CD4-positive, alpha-beta memory T cell (primary cell): ENCODE results near the gene CLCNKA. TPM values are rescaled to one million over a fixed set of nuclear protein-coding genes. Genes with fewer than 3 reads are reported as not detected.
"Not testable (repeated sequence)": the region's sequence is repeated elsewhere in the genome, so short reads cannot be mapped to it uniquely, and the experiment has no call there.

ENCODE experiments used
- CTCF ChIA-PET: fragments of 350-600 bp; sonication (Branson Sonifier 250); formaldehyde crosslinking; loops from one replicate; lab custom pipeline; 2021; ENCODE audit warnings: inconsistent platforms; ENCODE audit not compliant: partially characterized antibody; lab: Charles Lee
- POLR2A ChIA-PET: fragments of 350-600 bp; sonication (Branson Sonifier 250); formaldehyde crosslinking; loops from one replicate; lab custom pipeline; 2021; ENCODE audit not compliant: partially characterized antibody; lab: Charles Lee
- DNase-seq, 5 donors: peaks; one replicate each; pipeline versions ENCODE4 v3.0.0 to v3.0.0-alpha.2; 2020 to 2022; ENCODE audit warnings: mixed read lengths in 1 of 5
- H3K27ac ChIP-seq: one replicate; pipeline ENCODE4 v1.7.0; 2013; ENCODE audit warnings: low read depth, low read length
- H3K27me3 ChIP-seq: 2 replicates; pipeline ENCODE4 v1.7.0; 2013; ENCODE audit warnings: mild to moderate bottlenecking, low read length, moderate library complexity; ENCODE audit not compliant: insufficient read depth
- H3K36me3 ChIP-seq: 2 replicates; pipeline ENCODE4 v1.7.0; 2013; ENCODE audit warnings: mild to moderate bottlenecking, low read length, moderate library complexity; ENCODE audit not compliant: insufficient read depth
- H3K4me1 ChIP-seq: 2 replicates; pipeline ENCODE4 v1.7.0; 2013; ENCODE audit warnings: mild to moderate bottlenecking, low read length, moderate library complexity; ENCODE audit not compliant: insufficient read depth
- H3K4me3 ChIP-seq, 2 donors: one replicate each; pipeline ENCODE4 v1.7.0; 2013; ENCODE audit warnings: low read length in 2 of 2, mild to moderate bottlenecking in 1 of 2
- H3K9me3 ChIP-seq, 2 donors: one replicate each; pipeline ENCODE4 v1.7.0; 2013; ENCODE audit warnings: low read length in 2 of 2, control low read depth in 1 of 2; ENCODE audit not compliant: control insufficient read depth in 1 of 2
- H3K27ac Mint-ChIP-seq, 7 donors: one replicate each; pipeline ENCODE4 v1.8.0; 2020 to 2021; ENCODE audit warnings: mixed read lengths in 7 of 7, mild to moderate bottlenecking in 6 of 7, inconsistent platforms in 3 of 7, moderate library complexity in 3 of 7
- H3K27me3 Mint-ChIP-seq, 2 donors: one replicate each; pipeline ENCODE4 v1.8.0; 2020 to 2021; ENCODE audit warnings: mixed read lengths in 2 of 2
- H3K36me3 Mint-ChIP-seq, 2 donors: one replicate each; pipeline ENCODE4 v1.8.0; 2020 to 2021; ENCODE audit warnings: mixed read lengths in 2 of 2, inconsistent platforms in 1 of 2, mild to moderate bottlenecking in 1 of 2
- H3K4me1 Mint-ChIP-seq, 4 donors: one replicate each; pipeline ENCODE4 v1.8.0; 2020 to 2021; ENCODE audit warnings: mixed read lengths in 4 of 4, mild to moderate bottlenecking in 1 of 4
- H3K4me3 Mint-ChIP-seq, 8 donors: one replicate each; pipeline ENCODE4 v1.8.0; 2020 to 2021; ENCODE audit warnings: mixed read lengths in 8 of 8, mild to moderate bottlenecking in 7 of 8, moderate library complexity in 6 of 8, inconsistent platforms in 3 of 8
- H3K9me3 Mint-ChIP-seq, 8 donors: one replicate each; pipeline ENCODE4 v1.8.0; 2020 to 2021; ENCODE audit warnings: mixed read lengths in 8 of 8, mild to moderate bottlenecking in 5 of 8, inconsistent platforms in 3 of 8, moderate library complexity in 1 of 8
- intact Hi-C: fragments of 100-400 bp; cut with micrococcal nuclease; formaldehyde crosslinking; loops from one replicate; pipeline ENCODE4 v1.15.1; 2023
- polyA plus RNA-seq, 2 donors: library from polyadenylated mRNA; unstranded; fragments of 300-500 nt; fragmentation: Illumina TruSeq; gene quantifications; one replicate each; pipeline ENCODE4 v1.2.3, GENCODE V29; 2021
- total RNA-seq, 2 experiments: library from RNA; stranded (reverse); gene quantifications; one replicate each; pipeline ENCODE4 v1.2.3, GENCODE V29; 2021

The CLCNKA gene
- total and polyA plus RNA-seq, 4 experiments from 2014 or later: not detected

GRCh38 chr1:16042096-16042495, 20.3 kb downstream of the CLCNKA start:
- no peaks in the 10 kb centered on the region for H3K4me1 ChIP-seq
- peaks cover 0 to 1% (median 0%) of the 10 kb centered on the region in 8 donors for H3K9me3 Mint-ChIP-seq
- H3K36me3 ChIP-seq: no peaks in the 10 kb centered on the region
- no peaks in the 10 kb centered on the region for H3K4me1 Mint-ChIP-seq
- intact Hi-C loops: no loop called here
- no peaks in the 10 kb centered on the region for H3K9me3 ChIP-seq
- H3K4me3 ChIP-seq: no peak overlapping the region
- H3K27ac Mint-ChIP-seq: no peak overlapping the region
- no peak overlapping the region for H3K4me3 Mint-ChIP-seq
- no peaks in the 10 kb centered on the region for H3K27me3 ChIP-seq
- no peak overlapping the region for H3K27ac ChIP-seq
- no peaks in the 10 kb centered on the region for H3K36me3 Mint-ChIP-seq
- peak in 1 of 5 donors; percentile 7 for DNase-seq
- peaks cover 2 to 8% of the 10 kb centered on the region in 2 donors for H3K27me3 Mint-ChIP-seq
- ChIA-PET CTCF (interaction anchor here (1.5 kb wide), 2 partner anchors 32 to 250 kb away, joined by 3 read pairs; no protein-coding TSS in a partner anchor), POLR2A (no interaction called here)

- CTCF ChIA-PET: interaction anchor here (1.5 to 1.6 kb wide), 2 partner anchors 12 to 251 kb away, joined by 3 read pairs; no protein-coding TSS in a partner anchor
- H3K27ac Mint-ChIP-seq, H3K36me3 ChIP-seq, H3K27me3 ChIP-seq, H3K4me3 ChIP-seq, H3K27ac ChIP-seq, H3K4me1 Mint-ChIP-seq, H3K9me3 ChIP-seq, POLR2A ChIA-PET, H3K4me1 ChIP-seq, H3K9me3 Mint-ChIP-seq, H3K36me3 Mint-ChIP-seq, H3K4me3 Mint-ChIP-seq, intact Hi-C loops, DNase-seq: not testable (repeated sequence)
- H3K27me3 Mint-ChIP-seq: peaks cover 4 to 12% of the 10 kb centered on the region in 2 donors
Observed at GRCh38 chr1:16042654-16043053, 20.8 kb downstream of the CLCNKA start.

- peaks cover 4 to 14% of the 10 kb centered on the region in 2 donors for H3K27me3 Mint-ChIP-seq
- H3K4me1 Mint-ChIP-seq: peaks cover 0 to 5% (median 1%) of the 10 kb centered on the region in 4 donors
- Histone ChIP-seq H3K27ac (no peak within 1 kb of the TSS), H3K9me3 (no peaks in the 10 kb centered on the region), H3K4me3 (no peak within 1 kb of the TSS), H3K36me3 (no peaks in the 10 kb centered on the region), H3K27me3 (no peaks in the 10 kb centered on the region), H3K4me1 (peaks cover under 1% of the 10 kb centered on the region)
- ChIA-PET POLR2A (no interaction called here), CTCF (interaction anchor here (1.6 kb wide), 1 partner anchor 11 kb away, joined by 3 read pairs; no protein-coding TSS in a partner anchor)
- H3K36me3 Mint-ChIP-seq: no peaks in the 10 kb centered on the region
- no peak within 1 kb of the TSS for H3K27ac Mint-ChIP-seq
- no peaks in the 10 kb centered on the region for H3K9me3 Mint-ChIP-seq
- intact Hi-C loops: no loop called here
- no peak within 1 kb of the TSS for H3K4me3 Mint-ChIP-seq
- DNase-seq: peak in 1 of 5 donors; percentile 22
Observed at GRCh38 chr1:16043521-16043920, 21.7 kb downstream of the CLCNKA start, which contains the start of gene CLCNKB. Gene CLCNKB, plus strand, starts transcription at chr1:16043782. Its CDS starts 711 bp downstream, at chr1:16044493.

- no peaks in the 10 kb centered on the region for H3K36me3 Mint-ChIP-seq
- DNase-seq: peak in 1 of 5 donors; percentile 28
- no peak overlapping the region for H3K27ac ChIP-seq
- H3K9me3 Mint-ChIP-seq: no peaks in the 10 kb centered on the region
- no peaks in the 10 kb centered on the region for H3K9me3 ChIP-seq
- H3K4me3 ChIP-seq: no peak overlapping the region
- no peaks in the 10 kb centered on the region for H3K27me3 ChIP-seq
- H3K27me3 Mint-ChIP-seq: peaks cover 4 to 14% of the 10 kb centered on the region in 2 donors
- no peak overlapping the region for H3K27ac Mint-ChIP-seq
- H3K4me1 ChIP-seq: peaks cover 5% of the 10 kb centered on the region
- no peak overlapping the region for H3K4me3 Mint-ChIP-seq
- no peaks in the 10 kb centered on the region for H3K36me3 ChIP-seq
- POLR2A ChIA-PET: no interaction called here
- intact Hi-C loops: no loop called here
- CTCF ChIA-PET: interaction anchor here (1.6 kb wide), 1 partner anchor 11 kb away, joined by 3 read pairs; no protein-coding TSS in a partner anchor
- H3K4me1 Mint-ChIP-seq: peaks cover 0 to 5% (median 1%) of the 10 kb centered on the region in 4 donors
Observed at GRCh38 chr1:16043950-16044349, 22.1 kb downstream of the CLCNKA start.

- peaks cover 11 to 24% of the 10 kb centered on the region in 2 donors for H3K27me3 Mint-ChIP-seq
- Histone ChIP-seq H3K27ac (no peak overlapping the region), H3K27me3 (no peaks in the 10 kb centered on the region), H3K9me3 (no peaks in the 10 kb centered on the region), H3K36me3 (no peaks in the 10 kb centered on the region), H3K4me3 (no peak overlapping the region), H3K4me1 (peaks cover 5% of the 10 kb centered on the region)
- POLR2A ChIA-PET: no interaction called here
- CTCF ChIA-PET: interaction anchor here (1.1 kb wide), 1 partner anchor 37 kb away, joined by 3 read pairs; no protein-coding TSS in a partner anchor
- H3K9me3 Mint-ChIP-seq: no peaks in the 10 kb centered on the region
- DNase-seq: no peak
- intact Hi-C loops: no loop called here
- no peaks in the 10 kb centered on the region for H3K36me3 Mint-ChIP-seq
- peaks cover 0 to 5% (median 1%) of the 10 kb centered on the region in 4 donors for H3K4me1 Mint-ChIP-seq
- no peak overlapping the region for H3K4me3 Mint-ChIP-seq
- H3K27ac Mint-ChIP-seq: no peak overlapping the region
Observed at GRCh38 chr1:16046842-16047241, 25.0 kb downstream of the CLCNKA start.

- no peak overlapping the region for H3K27ac Mint-ChIP-seq
- Histone ChIP-seq H3K36me3 (no peaks in the 10 kb centered on the region), H3K4me1 (peaks cover 5% of the 10 kb centered on the region), H3K4me3 (no peak overlapping the region), H3K9me3 (no peaks in the 10 kb centered on the region), H3K27me3 (no peaks in the 10 kb centered on the region), H3K27ac (no peak overlapping the region)
- peaks cover 13 to 23% of the 10 kb centered on the region in 2 donors for H3K27me3 Mint-ChIP-seq
- POLR2A ChIA-PET: no interaction called here
- H3K9me3 Mint-ChIP-seq: no peaks in the 10 kb centered on the region
- CTCF ChIA-PET: interaction anchor here (1.1 kb wide), 1 partner anchor 38 kb away, joined by 3 read pairs; no protein-coding TSS in a partner anchor
- H3K36me3 Mint-ChIP-seq: no peaks in the 10 kb centered on the region
- peak overlapping the region in 5 of 8 donors; percentile 0 to 60 (median 49) for H3K4me3 Mint-ChIP-seq
- intact Hi-C loops: no loop called here
- H3K4me1 Mint-ChIP-seq: peaks cover 0 to 5% (median 1%) of the 10 kb centered on the region in 4 donors
- no peak for DNase-seq
Observed at GRCh38 chr1:16047791-16048475, 26.1 kb downstream of the CLCNKA start.

GRCh38 chr1:16048573-16049189, 26.8 kb downstream of the CLCNKA start:
- H3K27ac ChIP-seq: no peak overlapping the region
- Mint-ChIP-seq H3K36me3 (no peaks in the 10 kb centered on the region), H3K9me3 (no peaks in the 10 kb centered on the region), H3K27ac (no peak overlapping the region), H3K4me3 (peak overlapping the region in 5 of 8 donors; percentile 3 to 70 (median 43)), H3K4me1 (peaks cover 0 to 5% (median 1%) of the 10 kb centered on the region in 4 donors), H3K27me3 (peaks cover 11 to 20% of the 10 kb centered on the region in 2 donors)
- ChIA-PET CTCF (no interaction called here), POLR2A (no interaction called here)
- no peaks in the 10 kb centered on the region for H3K9me3 ChIP-seq
- H3K4me3 ChIP-seq: no peak overlapping the region
- DNase-seq: peak in 3 of 5 donors; percentile 16 to 58 (median 21)
- H3K36me3 ChIP-seq: no peaks in the 10 kb centered on the region
- intact Hi-C loops: no loop called here
- H3K27me3 ChIP-seq: no peaks in the 10 kb centered on the region
- H3K4me1 ChIP-seq: peaks cover 5% of the 10 kb centered on the region
